PFSK-1 (cell line): ENCODE measurements around the gene SHISA7.

Source experiments
- POLR2AphosphoS5 ChIP-seq: IDR thresholded peaks from 2 replicates; pipeline ENCODE4 v1.6.1; 2012; ENCODE audit warnings: low read depth, mild to moderate bottlenecking, control low read depth, low read length, moderate library complexity
- SIN3A ChIP-seq: IDR thresholded peaks from 2 replicates; pipeline ENCODE4 v1.6.1; 2012; ENCODE audit warnings: mild to moderate bottlenecking, low read length, moderate library complexity, borderline replicate concordance; ENCODE audit not compliant: insufficient read depth
- TAF1 ChIP-seq: IDR thresholded peaks from 2 replicates; pipeline ENCODE4 v1.6.1; 2012; ENCODE audit warnings: low read length, control low read depth, borderline replicate concordance; ENCODE audit not compliant: insufficient read depth
- TF ChIP-seq, protein P1 (sequence below), 2 experiments: IDR thresholded peaks; 2 replicates each; pipeline versions ENCODE4 v1.6.1 to v1.8.0; 2011 to 2012; ENCODE audit warnings: low read depth in 2 of 2, low read length in 2 of 2, control low read depth in 1 of 2, inconsistent platforms in 1 of 2, mild to moderate bottlenecking in 1 of 2, moderate library complexity in 1 of 2; ENCODE audit not compliant: insufficient read depth in 1 of 2

DNA sequence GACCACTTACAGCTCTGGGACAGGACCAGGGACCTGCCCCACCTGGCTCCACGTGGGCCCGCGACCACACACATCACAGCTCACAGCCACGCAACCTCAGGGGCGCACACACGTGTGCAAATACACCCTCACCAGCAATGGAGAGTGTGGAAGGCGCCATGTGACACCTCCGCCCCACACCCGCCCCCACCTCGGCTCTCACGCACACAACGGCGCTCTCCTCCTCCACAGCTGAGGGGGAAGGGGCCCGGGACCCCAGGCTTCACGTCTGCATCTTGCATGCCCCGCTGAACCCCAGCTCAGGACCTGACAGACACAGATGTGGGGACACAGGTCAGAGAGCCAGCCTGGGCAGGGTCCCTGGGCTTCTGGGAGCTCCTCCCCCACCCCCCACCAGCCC, 6.4 kb upstream of the SHISA7 start:
- TF ChIP-seq TAF1 (no peak), POLR2AphosphoS5 (no peak), SIN3A (no peak)
- TF ChIP-seq, protein P1, sequence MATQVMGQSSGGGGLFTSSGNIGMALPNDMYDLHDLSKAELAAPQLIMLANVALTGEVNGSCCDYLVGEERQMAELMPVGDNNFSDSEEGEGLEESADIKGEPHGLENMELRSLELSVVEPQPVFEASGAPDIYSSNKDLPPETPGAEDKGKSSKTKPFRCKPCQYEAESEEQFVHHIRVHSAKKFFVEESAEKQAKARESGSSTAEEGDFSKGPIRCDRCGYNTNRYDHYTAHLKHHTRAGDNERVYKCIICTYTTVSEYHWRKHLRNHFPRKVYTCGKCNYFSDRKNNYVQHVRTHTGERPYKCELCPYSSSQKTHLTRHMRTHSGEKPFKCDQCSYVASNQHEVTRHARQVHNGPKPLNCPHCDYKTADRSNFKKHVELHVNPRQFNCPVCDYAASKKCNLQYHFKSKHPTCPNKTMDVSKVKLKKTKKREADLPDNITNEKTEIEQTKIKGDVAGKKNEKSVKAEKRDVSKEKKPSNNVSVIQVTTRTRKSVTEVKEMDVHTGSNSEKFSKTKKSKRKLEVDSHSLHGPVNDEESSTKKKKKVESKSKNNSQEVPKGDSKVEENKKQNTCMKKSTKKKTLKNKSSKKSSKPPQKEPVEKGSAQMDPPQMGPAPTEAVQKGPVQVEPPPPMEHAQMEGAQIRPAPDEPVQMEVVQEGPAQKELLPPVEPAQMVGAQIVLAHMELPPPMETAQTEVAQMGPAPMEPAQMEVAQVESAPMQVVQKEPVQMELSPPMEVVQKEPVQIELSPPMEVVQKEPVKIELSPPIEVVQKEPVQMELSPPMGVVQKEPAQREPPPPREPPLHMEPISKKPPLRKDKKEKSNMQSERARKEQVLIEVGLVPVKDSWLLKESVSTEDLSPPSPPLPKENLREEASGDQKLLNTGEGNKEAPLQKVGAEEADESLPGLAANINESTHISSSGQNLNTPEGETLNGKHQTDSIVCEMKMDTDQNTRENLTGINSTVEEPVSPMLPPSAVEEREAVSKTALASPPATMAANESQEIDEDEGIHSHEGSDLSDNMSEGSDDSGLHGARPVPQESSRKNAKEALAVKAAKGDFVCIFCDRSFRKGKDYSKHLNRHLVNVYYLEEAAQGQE (IDR thresholded peaks at IDR 0.05; ENCODE audit: insufficient read depth in 1 of 2, low read depth in 2 of 2, low read length in 2 of 2): no peak
